ENCODE measurements around the gene TPD52L1.

Gene TPD52L1

GRCh38 chr6:125169522-125169921, 15.9 kb downstream of the TPD52L1 start:
- DNase-seq (ENCODE audit: low read depth) = no peak
- TF ChIP-seq CTCF (conservative IDR thresholded peaks at IDR 0.05; ENCODE audit: control insufficient read depth, insufficient read depth, low read depth, low read length) = no peak
- H3K4me3 ChIP-seq (ENCODE audit: control insufficient read depth, low read depth, low read length) = no peak overlapping the region

GRCh38 chr6:125170376-125170775, 16.8 kb downstream of the TPD52L1 start:
- peak; percentile 80 for DNase-seq (ENCODE audit: low read depth)
- H3K4me3 ChIP-seq (ENCODE audit: control insufficient read depth, low read depth, low read length) = no peak overlapping the region
- TF ChIP-seq CTCF (conservative IDR thresholded peaks at IDR 0.05; ENCODE audit: control insufficient read depth, insufficient read depth, low read depth, low read length) = no peak

GRCh38 chr6:125173341-125174095, 19.9 kb downstream of the TPD52L1 start:
- no peak for DNase-seq (ENCODE audit: low read depth)
- no peak overlapping the region for H3K4me3 ChIP-seq (ENCODE audit: control insufficient read depth, low read depth, low read length)
- no peak for TF ChIP-seq CTCF (conservative IDR thresholded peaks at IDR 0.05; ENCODE audit: control insufficient read depth, insufficient read depth, low read depth, low read length)

GRCh38 chr6:125174626-125175025, 21.1 kb downstream of the TPD52L1 start:
- DNase-seq (ENCODE audit: low read depth) = no peak
- TF ChIP-seq CTCF (conservative IDR thresholded peaks at IDR 0.05; ENCODE audit: control insufficient read depth, insufficient read depth, low read depth, low read length) = no peak
- no peak overlapping the region for H3K4me3 ChIP-seq (ENCODE audit: control insufficient read depth, low read depth, low read length)

- H3K4me3 ChIP-seq (ENCODE audit: control insufficient read depth, low read depth, low read length) = no peak overlapping the region
- no peak for TF ChIP-seq CTCF (conservative IDR thresholded peaks at IDR 0.05; ENCODE audit: control insufficient read depth, insufficient read depth, low read depth, low read length)
- DNase-seq (ENCODE audit: low read depth) = no peak
Measured at GRCh38 chr6:125175466-125176048, 22.0 kb downstream of the TPD52L1 start.

GRCh38 chr6:125182237-125183008, 28.9 kb downstream of the TPD52L1 start:
- no peak for TF ChIP-seq CTCF (conservative IDR thresholded peaks at IDR 0.05; ENCODE audit: control insufficient read depth, insufficient read depth, low read depth, low read length)
- no peak for DNase-seq (ENCODE audit: low read depth)
- H3K4me3 ChIP-seq (ENCODE audit: control insufficient read depth, low read depth, low read length) = no peak overlapping the region

Data from fibroblast of mammary gland (primary cell).